HG03280 (cell line): ENCODE measurements around the gene SPATA32.

Experiments
- ATAC-seq: cut with Tn5 transposase; IDR thresholded peaks from one replicate; pipeline ENCODE4 v1.9.1; 2021; ENCODE audit warnings: mild to moderate bottlenecking, moderate library complexity; ENCODE audit not compliant: unreplicated experiment

SPATA32 gene

DNA sequence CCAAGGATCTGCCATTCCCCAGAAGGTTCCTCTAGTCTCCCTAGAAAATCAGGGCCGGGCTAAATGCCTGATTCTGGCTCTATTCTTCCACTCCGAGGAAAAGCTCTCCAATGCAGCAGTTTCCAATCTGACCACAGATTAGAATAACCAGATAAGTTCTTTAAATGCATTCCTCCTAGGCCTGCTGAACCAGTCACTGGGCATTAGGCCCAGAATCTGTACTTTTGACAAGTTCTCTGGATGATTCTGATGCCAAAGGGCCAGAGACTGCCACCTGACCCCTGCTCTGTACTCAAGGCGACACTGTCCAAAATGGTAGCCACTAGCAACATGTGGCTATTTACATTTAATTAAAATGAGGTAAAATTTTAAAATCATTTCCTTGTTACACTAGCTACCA, 32.6 kb upstream of the SPATA32 start:
- no peak for ATAC-seq

DNA sequence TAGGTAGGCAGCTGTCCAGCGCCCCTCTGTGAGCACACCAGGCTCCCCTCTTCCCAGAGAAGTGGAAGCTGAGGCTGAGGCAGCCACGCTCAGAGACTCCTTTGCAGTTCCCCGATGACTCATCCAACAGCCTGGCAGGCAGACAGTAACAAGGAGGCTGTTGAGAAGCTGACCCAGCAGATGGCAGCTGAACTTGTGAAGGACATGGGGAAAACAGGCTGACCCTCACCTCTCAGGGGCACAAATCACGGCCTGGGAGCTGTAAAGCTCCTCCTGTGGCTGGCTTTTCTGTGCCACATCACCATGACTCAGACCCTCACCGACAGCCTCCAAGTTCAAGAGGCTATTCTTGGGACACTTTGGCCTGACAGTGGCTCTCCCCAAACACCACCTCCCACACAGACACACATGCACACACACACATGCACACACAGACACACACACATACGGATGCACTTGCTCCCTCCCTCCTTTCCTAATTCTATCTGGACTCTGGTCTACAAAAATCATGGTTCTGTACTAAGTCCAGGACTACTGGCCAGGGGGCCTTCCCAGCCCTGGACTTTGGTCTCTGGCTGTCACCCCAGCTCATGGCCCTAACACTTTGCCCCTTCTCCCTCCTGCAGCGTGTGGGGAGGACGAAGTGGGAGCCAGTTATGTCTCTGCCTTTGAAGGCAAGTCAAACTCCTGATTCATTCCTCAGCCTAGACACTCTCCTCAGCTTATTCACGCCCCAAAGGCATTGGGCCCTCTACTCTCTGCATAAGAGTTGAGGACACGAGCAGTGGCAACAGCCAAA, 31.7 kb upstream of the SPATA32 start:
- ATAC-seq: no peak

DNA sequence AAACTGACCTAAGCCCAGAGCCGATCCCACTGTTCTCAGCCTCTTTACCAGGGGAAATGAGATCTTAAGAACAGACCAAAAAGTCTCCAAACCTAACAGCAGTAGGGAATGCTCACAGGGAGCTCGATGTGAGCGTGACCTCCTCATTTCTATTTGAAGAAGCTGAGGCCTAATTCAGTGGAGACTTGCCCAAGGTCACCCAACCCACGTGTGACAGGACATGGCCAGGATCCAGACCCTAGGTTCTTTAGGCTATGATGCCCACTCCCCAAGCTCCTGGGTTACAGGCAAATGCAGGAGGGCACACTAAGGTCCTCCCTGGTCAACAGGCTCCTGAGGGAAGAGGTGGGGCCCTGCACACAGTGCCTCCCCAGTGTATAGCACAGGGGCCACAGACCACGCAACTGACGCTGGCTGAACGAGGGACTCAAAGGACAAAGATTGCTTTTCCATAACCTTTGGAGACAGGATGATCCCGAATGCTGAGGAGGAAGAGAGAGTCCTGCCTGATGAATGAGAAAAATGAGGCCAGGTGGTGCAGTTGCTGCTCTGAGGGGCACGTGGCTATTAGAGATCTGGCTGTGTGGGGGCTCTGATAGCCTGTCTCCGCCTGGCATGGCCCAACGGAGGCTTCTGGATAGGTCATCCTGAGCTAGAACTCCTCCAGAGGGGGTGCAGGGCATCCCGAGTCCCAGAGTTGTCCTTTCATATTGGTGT, 31.0 kb upstream of the SPATA32 start:
- no peak for ATAC-seq

DNA sequence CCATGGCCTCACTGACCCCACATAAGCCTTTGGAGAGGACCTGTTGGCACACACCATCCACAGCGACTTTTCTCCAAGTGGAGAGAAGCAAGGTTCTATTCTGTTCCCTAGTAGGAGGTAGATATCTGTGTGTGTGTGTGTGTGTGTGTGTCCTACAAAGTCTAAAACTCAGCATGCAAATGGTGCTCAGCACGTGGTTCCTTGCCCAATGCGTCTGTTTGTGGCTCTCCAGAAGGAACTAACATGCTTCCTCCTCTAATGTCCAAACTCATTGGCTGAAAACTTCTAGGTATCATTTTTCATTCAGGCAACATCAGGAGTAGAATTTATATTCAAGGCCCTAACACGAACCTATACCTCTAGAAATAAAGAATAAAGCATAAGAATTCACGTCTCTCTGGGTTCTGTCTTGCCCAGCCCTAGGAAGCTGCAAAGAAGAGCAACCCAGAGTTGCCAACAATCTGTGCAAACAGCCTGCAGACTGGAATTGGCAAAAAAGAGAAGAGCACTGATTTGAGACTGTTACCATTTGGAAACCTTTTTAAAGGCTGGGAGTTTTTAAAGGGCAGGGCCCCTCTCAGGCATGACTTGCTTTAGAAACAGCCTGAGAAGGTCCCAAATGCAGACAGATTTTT, 29.4 kb upstream of the SPATA32 start:
- no peak for ATAC-seq

GRCh38 chr17:45290269-45290765, 28.4 kb upstream of the SPATA32 start:
- ATAC-seq: no peak

DNA sequence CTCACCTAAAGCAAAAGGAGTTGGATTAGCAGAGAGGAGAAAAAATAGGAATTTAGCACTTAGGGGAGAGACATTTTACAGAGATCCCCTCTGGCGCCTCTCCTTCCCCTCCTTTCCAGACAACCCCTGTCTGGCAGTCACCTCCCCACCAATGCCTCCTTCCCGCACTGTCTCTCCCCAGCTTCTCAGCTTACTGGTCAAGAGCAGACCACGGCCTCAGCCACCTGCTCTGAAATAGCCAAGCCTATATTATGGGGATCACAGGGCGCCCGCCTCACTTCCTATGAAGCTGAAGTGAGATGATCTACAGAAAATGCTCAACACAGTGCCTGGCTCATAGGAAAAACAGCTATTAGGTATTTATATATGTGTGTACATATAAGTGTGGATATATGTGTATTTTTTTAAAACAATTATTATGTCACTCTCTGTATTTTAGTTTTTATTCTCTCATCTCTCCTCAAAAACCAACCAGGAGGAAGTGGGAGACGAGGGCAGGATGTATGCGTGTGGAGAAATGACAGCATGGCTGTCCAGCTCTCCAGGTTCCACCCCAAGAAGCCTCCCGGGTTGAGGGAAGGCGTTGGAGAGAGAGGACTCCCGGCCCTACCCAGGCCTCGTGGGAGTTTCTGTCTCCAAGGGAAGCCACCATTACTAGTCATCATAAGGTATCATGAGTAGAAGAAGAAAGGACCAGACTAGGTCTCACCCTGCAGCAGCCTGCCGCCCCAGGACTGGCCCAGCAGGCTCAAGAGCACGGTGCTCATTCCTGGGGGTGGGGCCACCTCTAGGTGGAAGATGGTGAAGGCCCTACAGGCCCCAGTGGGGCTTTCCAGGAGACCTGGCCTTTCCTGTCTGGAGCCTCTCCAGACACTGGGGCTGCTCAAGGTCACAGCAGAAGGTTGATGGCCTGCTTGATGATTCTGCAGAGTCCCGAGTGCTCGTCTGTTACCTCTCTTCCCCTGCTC, 27.7 kb upstream of the SPATA32 start:
- no peak for ATAC-seq

DNA sequence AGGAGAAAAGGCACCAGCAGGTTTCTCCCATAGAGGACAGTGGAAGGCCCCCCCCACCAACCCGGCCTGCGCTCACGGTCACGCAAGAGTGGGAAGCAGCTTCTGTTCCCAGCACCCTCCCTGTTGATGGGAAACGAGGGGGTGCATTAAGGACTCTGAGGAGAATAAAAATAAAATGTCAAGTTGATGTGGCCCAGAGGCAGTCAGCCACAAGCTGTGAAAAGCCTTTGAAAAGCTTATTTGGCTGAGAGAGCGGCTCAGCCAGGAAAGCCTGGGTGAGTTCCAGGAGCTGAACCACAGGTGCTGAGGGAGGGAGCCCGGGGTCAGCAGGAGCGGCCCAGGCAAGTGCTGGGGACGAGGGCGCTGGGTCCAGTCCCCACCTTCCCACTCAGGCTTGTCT, 26.9 kb upstream of the SPATA32 start:
- ATAC-seq: no peak

DNA sequence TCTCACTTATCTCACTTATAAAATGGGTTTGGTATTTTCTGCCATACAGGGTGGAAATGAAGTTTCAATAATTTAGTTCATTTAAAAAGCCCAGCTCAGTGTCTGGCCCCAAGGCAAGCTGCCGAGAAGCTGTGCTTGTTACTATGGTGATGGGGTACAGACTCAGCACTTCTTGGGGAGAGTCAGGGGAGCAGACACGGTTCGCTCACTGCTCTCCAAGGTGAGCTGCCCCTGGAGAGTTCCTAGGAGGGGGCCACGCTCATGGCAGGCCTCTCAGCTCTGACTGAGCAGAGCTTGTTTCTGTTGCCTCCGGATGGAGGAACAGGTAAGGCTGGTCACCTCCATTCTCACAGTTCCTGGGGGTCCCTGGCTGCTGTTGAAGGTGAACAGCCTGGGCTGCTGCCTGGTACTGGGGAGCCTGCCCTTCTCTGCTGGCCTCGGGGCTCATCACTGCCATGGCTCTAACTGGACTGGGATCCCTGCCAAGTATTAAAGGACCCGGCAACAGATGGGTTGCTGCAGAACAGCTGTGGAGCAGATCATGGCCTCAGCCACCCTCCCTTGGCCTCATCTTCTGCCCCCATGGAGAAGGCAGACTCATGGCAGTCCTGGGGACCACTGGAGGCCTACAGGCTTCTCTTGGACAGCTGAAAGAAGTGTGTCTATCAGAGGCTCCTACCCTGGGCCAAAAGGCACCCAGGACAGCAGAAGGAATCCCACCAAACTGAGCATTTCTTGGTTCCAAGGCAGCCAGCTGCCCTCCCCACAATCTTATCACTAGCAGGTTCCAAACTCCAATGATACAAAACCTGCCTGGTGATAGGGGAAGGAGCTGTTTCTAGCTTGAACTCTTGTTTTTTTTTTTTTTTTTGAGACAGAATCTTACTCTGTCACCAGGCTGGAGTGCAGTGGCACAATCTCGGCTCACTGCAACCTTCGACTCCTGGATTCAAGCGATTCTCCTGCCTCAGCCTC, 25.9 kb upstream of the SPATA32 start:
- ATAC-seq: no peak

DNA sequence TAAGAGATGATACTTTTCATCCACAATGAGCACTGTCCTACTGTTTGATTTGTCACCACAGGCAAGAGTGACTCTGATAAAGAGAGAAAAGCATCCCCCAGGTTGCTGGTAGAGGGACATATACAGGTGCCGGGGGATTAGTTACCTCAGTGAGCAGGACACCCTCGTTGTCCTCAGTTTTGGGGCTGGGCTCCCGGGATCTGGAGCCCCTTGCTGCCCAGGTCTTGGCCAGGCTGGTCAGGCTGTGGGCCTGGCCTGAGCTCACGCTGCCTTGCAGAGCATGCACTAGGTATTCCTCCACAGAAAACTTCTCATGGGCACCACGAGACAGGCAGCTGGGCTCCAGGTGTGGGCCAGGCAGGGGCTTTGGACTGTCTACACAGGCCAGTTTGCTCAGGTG, 24.4 kb upstream of the SPATA32 start:
- ATAC-seq: no peak

DNA sequence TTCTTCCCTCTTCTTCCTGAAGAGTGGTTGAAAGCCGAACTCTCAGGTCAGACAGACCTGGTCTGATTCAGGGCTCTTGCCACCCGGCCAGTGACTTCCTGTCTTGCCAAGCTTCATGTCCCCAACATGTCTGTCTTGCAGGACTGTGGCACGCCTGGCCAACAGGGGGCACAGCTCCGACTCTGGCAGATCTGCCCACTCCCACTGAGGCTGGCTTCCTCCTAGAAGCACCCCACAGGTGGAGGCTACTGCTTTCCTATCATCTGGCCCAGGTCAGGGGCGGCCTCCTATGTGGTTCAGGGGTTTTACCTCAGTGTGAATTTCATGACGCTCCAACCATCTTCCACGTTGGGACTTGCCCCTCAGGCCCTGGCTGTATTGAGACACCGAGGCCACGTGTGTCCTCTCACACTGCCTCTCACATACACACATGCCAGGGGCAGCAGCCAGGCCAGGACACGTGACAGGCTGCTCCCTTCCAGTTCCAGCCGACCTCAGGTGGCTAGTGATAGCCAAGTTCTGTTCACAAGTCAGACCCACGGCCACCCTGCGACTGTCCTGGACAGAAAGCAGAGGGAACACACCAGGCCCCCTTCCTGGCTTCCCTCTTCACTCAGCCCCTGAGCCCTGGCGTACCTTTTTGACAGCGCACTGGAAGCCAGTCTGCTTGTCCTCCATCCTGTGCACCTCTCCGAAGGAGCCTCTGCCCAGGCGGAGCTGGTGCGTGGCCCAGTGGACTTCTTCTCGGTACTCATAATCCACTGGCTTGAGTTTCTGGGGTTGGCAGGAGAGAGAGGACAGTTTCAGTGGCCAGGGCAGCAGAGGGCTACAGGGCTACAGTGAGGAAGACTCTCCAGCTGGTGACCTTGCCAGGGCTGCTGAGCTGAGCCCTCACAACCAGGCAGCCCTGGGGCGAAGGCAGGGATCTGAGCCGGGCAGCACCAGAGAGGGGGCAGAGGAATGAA, 22.6 kb upstream of the SPATA32 start:
- no peak for ATAC-seq

DNA sequence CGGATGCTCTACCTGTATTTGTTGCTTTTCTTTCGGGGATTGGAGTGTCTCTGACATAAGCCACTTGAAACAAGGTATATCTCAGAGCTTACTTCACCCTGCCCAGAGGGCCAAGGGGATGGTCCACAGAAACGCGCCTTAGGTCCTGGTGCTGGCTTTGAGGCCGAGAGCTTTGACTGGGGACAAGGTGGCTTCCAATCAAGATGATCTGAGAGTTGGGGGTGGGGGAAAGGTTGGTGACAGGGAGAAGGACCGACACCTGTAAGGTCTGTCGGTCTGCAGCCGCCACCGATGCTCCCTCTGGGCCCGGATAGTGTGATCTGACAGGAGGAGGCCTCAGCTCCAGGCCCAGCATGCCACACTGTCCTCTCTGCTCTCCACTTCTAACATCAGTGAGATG, 21.8 kb upstream of the SPATA32 start:
- ATAC-seq: no peak

DNA sequence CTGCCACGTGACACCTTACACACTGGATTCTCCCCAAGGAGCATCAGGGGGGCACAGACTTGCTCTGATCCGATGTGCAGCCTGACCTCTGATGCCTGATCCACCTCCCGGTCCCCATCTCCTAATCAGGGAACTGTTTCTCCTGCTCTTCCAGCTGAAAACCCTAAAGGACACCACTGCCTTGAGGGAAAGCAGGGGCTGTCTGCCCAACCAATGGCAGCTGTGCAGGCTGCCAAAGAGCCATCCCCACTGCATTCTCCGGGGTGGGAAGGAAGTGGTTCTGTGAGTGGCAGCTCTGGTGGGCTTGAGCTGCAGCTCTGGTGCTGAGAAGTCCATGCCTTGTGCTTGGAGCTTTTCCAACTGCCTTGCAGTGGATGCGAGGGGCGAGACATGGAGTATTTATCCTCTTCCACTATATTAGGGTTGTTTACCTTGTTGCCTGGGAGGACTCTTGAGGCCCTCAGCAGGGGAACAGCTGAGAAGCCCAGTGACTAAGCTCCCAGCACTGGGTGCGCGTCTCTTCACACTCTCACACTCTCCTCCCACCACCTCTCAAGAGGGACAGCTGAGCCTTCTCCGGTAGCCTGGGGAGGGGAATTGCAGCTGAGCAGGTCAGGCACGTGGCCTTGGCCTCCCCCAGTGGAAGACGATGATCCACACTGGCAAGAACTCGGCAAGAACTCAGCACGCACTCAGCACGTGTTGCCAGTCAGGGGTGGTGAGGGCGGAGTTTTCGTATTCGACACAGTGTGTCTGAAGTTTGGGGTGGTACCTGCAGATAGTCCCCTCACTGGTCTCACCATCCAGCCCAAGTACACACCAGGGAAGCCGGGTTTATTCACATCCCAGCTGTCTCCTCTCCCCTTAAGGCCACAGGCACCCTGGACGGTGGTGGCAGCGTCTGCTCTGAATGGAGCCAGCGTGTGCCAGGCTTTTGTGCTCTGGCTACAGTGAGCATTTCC, 21.1 kb upstream of the SPATA32 start:
- ATAC-seq: no peak

- ATAC-seq: no peak
Observed at GRCh38 chr17:45279898-45280297, 18.0 kb upstream of the SPATA32 start.

DNA sequence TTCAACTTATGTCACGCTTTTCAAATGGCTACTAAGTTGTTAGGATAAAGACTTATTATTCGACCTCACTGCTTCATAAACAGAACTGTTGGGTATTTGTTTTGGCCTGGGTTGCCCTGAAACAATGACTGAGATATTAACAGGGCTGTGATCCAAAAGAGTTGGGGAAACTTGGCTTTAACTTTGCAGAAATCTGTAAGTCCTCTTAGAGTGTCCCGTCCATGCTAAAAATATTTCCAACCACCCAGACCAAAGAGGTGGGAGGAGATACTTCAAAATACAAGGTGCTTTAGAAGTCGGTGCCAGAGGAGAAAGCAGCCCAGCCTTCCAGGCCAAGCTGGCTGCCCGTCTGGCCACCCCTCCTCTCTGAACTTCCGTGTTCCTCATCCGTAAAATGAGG, 16.1 kb upstream of the SPATA32 start:
- ATAC-seq: no peak

DNA sequence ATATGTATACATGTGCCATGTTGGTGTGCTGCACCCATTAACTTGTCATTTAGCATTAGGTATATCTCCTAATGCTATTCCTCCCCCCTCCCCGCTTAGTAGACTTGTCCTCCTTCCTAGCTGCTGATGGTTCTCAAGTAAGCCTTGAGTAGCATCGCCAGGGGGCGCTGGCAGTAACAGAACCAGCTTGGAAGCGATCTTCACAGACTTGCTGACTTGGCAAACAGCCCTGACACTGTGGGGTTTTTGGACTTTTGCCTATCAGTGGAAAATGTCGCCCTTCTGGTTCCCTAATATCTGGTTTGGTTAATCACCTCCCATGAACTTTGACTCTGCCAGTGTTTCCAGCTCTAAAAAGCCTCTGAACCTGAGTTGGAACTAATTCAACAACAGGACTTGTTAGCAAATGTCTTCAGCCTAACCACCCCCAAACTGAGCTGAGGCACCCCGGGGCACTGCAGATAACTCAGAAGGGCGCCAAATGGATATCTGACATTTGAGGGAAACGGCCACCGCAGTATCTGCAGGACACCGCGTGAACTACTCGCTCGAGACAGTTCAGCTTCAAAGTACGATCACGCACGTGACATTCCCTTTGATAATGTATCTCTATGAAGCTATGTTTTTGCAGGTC, 15.4 kb upstream of the SPATA32 start:
- no peak for ATAC-seq

DNA sequence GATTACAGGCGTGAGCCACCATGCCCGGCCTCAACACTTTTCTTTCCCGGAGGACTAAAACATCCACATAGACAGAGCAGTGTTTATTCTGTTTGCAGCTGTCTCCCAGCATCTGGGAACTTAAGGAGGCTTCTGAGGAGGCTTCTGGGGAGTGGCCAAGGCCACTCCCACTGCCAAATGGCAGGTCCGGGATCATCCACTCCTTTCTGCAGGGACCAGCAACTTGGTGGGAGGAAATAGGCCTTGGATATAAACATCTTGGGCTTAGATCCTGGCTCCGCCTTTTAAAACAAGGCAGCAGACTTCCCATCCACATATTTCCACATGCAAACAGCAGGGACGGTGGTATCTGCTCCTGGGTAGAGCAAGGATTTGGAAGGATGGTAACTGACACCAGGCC, 14.1 kb upstream of the SPATA32 start:
- no peak for ATAC-seq

DNA sequence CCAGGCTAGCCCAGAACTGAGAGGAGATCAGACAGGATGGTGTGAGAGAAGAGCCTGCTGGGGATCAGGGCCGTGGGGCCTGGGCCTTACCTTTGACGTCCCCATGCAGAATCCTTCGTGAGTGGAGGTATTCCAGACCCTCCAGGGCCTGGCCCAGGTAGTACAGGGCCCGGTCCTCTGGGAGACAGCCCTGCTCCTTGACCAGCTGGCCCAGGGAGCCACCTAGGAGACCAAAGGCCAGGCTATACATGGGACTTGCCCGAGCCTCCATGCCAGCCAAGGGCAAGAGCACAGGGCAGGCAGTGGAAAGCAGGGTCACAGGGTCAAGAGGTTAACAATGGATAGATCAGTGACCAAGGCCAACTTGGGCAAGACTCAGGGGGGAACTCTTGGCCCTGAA, 12.1 kb upstream of the SPATA32 start:
- ATAC-seq: no peak
